CD1c-positive myeloid dendritic cell (primary cell): ENCODE data around the gene TAC1.
"Not testable (repeated sequence)": the region's sequence is repeated elsewhere in the genome, so short reads cannot be mapped to it uniquely, and the experiment has no call there.

Experiments used
- DNase-seq: peaks from one replicate; pipeline ENCODE4 v3.0.0-alpha.2; 2016; ENCODE audit errors: extremely low spot score

TAC1 gene, protein sequence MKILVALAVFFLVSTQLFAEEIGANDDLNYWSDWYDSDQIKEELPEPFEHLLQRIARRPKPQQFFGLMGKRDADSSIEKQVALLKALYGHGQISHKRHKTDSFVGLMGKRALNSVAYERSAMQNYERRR

DNA sequence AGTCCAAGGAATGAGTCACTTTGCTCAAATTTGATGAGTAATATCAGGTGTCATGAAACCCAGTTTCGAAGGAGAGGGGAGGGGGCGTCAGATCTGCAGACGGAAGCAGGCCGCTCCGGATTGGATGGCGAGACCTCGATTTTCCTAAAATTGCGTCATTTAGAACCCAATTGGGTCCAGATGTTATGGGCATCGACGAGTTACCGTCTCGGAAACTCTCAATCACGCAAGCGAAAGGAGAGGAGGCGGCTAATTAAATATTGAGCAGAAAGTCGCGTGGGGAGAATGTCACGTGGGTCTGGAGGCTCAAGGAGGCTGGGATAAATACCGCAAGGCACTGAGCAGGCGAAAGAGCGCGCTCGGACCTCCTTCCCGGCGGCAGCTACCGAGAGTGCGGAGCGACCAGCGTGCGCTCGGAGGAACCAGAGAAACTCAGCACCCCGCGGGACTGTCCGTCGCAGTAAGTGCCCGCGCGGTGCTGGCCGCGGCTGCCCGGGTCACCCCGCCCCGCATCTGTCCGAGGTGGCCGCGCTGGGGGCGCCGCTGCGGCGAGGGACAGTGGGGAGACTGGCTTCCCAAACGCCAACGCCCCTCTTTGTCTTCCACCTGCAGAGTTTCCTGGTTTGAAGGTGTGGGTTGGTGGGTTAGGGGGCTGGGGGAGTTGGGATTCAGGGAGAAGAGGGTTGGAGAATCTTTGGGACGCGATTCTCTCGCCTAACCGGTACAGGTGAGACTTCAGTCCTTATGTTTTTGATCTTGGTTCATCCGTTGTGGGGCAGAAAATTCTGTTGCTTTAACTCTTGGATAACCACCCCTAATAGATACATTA is at the start of gene TAC1:
TAC1 (plus strand) TSS at position 351 of the 829 bp plus-strand sequence. CDS start 527 bp downstream, outside the sequence.
- no peak for DNase-seq

DNA sequence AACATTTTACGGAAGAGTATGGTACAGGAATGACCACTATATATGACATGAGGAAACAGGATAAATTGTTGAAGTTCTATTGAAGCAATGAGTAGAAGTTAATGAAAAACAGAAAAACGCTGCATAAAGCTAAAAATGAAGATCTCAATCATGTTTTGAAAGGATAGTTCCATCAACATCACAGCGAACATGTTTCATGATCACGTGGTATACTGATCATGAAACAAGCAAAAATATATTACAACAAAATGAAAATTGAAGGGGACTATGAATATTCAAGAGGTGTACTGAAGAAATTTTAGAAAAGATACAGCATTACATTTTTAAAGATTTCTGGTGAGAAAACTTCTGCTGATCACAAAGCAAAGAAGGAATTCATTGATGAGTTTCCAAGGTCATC is 45.9 kb upstream of the TAC1 start:
- DNase-seq, result no peak

DNA sequence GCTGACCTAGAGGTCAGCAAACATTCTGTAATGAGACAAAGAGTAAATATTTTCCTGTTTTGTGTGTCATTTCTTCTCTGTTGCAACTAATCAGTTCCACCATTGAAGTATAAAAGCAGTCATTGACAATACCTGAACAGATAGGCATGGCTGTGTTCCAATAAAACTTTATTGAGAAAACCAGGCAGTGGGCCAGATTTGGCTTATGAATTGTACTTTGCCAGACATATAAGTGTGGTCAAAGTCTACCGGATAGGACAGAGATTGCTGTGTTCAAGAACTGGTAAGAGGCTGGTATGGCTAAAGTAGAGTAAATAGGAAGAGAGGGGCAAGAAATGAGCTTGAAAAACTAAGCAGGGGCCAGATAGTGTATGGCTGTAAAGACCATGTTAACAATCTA is 38.3 kb upstream of the TAC1 start:
- DNase-seq, result no peak

DNA sequence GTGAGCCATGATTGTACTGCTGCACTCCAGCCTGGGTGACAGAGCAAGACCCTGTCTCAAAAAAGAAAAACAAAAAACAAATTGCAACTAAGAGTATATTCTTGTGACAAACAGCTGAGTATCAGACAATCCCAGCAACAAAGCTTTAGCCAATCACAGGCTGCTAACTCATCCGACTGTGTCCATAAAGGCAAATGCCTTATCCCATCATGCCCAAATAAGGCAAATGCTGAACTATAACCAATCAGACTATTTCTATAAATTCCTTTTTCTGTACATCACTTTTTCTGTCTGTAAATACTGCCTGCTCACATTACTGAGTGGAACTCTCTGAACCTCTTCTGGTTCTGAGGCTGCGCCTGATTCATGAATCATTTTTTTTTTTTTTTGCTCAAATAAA is 37.5 kb upstream of the TAC1 start:
- DNase-seq, result no peak

DNA sequence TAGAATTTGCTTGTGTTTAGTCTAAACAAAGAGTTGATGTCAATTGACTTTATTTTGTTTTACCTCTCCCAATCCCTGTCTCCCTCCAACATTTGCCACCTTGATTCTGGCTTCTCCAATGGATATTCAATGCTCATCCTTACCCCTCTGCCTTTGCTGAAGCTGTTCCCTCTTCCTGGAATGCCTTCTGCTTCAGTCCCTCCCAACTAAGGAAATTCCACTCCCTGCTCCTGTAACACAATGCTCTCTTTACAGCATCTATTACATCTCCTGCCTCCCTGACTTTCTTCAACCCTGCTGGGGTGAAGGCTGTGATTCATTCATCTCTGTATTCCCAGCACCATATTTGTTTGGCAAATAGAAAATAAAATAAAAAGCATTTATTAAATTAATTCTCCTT is 34.5 kb upstream of the TAC1 start:
- no peak for DNase-seq

DNA sequence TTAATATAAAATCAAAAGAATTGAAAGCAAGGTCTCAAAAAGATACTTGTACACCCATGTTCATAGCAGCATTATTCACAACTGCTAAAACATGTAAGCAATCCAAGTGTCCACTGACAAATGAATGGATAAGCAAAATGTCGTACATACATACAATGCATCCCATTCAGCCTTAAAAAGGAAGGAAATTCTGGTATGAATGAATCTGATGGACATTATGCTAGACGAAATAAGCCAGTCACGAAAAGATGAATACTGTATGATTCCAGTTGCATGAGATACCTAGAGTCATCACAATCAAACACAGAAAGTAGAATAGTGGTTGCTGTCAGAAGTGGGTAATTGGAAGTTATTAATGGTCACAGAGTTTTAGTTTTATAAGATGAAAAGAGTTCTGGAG is 9.5 kb upstream of the TAC1 start:
- DNase-seq, result no peak

DNA sequence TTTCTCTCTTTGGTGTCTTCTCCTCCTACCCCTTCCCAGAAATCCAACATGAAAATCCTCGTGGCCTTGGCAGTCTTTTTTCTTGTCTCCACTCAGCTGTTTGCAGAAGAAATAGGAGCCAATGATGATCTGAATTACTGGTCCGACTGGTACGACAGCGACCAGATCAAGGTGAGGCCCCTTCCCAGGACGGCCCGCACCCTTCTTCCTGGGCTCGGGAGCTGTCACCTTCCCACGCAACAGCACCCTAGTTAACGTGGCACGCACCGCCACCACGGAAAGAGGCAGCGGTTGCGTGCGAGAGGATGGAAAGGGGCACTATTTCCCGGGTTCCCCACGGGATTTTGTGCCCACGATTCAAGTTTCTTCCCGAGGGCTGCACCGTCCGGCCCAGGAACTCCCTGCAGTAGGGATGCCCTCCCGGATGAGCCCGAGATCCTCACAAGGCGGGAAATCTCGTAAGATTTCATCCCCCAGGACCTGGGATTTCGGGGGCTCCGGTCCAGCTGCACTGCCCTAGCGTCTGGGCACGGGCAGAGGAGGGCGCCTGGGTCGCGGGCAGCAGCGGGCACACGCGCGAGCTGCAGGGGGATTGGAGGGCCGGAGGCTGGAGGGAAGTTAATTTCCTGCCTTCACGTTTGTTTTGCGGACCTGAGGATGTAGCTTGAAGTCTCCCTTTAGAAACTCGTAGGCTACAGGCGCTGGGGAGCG is 834 bp downstream of the TAC1 start:
- no peak for DNase-seq

DNA sequence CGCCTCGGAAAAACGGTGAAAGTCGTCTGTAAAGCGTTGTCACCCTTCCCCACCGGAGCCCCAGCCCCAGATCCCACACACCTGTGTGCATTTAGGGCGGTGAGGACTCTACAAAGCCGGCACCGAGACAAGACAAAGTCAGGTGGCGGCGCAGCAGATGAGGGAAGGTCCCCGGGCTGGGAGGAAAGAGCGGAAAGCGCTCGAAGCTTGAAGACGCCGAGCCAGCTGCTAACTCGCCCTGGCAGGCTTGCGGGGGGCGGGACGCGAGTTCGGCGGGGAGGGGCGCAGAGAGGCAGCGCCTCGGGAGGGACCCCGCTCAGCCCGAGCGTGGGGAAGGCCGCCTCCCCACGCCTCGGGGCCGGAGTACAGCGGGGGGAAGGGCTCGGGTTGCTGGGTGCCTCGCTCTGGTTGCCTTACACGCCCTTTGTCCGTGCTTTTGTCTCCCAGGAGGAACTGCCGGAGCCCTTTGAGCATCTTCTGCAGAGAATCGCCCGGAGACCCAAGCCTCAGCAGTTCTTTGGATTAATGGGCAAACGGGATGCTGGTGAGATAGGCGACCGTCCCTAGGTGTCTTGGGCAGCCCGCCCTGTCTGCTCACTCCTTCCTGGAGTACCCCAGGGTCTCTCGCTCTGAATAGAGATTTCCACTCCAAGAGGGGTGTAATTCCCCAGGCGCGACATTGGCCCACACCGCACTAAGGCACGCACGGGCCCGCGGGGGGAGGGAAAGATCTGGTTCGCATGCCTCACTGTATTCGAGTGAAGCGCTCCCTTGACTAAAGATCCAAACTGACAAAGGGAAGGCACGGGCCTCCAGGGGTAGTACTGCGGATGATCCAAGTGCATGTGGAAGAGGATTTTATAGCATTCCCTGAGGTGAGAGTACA is 1.6 kb downstream of the TAC1 start:
- no peak for DNase-seq

DNA sequence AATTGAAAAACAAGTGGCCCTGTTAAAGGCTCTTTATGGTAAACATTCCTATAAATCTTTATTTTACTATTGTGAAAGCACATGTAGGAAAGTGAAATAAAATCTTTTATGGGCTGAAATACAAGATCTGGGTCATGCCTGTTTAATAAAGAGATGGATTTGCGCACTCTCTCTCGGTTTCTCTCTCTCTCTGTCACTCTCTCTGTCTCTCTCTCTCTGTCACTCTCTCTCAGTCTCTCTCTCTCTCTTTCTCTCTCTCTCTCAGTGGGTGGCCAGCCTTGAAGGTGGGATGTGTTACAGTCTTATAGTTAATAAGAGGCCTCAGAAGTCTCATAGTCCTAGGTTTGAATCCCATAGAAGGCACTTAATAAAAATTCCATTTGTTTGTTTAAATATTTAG is 2.4 kb downstream of the TAC1 start:
- no peak for DNase-seq

DNA sequence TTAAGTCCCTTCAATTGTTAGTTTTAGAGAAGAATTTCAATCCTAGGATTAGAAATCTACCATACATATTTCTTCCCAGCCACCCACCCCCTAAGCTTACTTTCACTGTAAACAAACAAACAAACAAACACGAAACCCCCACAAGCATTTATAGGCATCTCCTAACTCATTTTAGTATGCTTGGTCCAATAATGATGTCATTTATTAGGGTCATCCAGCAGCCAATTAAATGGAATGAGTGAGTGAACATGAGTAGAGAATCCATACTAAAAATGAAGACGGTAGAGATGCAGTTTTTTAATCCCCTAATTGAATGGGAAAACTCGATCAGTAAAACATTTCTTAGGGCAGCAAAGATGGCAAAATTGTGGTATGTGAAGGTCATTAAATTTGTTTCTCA is 3.2 kb downstream of the TAC1 start:
- DNase-seq, result no peak

DNA sequence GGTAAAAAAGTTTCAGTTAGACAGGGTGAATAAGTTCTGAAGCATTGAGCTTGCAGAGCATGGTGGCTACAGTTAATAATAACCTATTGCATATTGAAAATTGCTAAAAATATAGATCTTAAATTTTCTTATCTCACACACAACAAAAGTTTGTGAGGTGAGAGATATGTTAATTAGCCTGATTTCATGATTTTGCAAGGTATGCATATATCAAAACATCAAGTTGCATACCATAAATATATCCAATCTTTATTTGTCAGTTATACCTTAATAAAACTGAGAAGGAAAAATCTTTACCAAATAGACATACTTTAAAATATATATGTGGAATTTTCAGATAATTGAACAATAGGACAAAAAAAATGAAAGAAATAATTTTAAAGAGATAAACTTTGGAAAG is 16.6 kb downstream of the TAC1 start:
- DNase-seq, result no peak

DNA sequence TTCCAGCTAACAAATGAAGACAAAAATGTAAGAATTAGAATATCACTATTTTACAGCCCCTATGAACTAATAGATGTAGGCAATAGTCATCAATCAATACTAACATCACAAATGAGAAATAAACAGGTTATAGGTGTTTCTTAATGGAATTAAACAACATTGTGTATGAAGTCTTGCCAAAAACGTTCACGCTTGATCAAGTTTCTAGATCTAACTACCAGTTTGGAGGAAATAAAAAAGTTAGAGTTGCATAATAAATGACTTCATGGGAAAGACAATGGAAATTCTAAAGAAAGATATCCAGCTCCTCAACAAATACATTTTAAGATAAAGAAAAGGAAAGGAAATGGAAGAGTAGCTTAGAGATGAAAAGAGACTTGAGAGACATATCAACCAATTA is 19.7 kb downstream of the TAC1 start:
- DNase-seq, result no peak

DNA sequence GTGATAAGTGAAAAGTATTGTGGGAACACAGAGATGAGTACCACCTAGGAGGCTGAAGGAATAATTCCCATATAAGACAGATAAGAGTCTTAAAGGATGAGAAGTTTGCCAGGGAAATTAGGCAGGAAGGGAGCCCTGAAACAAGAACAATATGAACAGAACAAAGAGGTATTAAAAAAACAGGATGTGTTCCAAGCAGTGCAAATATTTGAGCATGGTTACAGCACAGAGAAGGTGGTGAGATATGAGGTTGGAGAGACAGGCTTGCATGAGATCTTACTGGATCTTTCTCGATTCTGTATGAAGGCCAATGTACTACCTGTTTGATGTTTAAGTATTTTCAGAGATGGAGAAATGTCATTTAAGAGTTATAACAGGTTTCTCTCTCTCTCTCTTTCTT is 20.3 kb downstream of the TAC1 start:
- no peak for DNase-seq

DNA sequence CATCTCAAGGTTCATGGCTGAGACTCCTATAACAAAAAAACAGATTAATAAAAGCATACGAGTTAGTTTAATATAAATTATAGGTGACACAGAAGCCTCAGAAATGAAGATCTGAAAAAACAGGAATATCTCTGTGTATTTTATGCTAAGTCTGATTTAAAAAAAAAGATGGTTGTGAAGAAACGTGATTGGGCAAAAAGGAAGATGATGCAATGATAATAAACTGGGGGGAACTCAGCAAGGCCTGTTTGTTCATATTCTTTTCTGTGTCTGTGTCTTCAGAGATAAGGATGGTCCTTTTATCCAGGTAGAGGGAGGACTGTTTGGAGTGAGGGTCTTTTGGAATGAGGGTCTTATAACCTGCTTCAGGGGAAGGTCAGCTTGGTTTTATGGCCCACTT is 25.9 kb downstream of the TAC1 start:
- DNase-seq, result no peak

DNA sequence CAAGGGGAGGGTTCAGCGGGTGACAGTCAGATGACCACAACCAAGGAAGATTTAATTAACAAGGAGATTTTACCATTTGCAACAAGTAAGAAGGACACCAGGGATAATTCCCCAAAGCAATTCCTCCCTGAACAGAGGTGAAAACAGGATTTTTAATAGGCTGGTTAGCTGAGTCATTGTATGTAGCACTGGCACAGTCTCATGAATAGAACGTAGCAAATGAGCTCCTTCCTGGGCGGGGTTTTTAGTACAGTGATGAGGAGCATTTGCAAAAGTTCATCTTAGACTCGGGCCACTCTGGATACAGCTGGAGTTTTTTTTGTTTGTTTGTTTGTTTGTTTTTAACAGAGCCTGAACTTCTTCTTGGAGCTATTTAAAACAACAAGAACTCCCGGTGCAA is 39.0 kb downstream of the TAC1 start:
- no peak for DNase-seq

DNA sequence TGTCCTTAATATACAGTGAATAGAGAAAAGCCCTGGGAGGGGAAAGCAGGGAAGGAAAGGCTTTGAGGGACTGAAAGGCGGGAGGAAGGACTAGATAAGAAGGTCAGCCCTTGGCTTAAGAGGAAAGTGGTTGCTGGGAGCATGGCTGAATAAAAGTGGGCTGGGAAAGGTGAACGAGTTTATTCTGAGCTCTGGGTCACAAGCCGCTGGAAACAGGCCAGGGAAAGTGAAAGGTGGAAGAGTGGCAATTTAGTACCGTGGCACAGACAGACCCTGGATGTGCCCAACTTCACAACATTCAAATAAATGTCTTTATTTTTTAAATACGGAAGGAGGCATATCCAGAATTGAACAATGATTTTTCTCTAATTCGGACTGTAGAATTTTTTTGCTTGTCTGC is 39.7 kb downstream of the TAC1 start:
- DNase-seq, result no peak

DNA sequence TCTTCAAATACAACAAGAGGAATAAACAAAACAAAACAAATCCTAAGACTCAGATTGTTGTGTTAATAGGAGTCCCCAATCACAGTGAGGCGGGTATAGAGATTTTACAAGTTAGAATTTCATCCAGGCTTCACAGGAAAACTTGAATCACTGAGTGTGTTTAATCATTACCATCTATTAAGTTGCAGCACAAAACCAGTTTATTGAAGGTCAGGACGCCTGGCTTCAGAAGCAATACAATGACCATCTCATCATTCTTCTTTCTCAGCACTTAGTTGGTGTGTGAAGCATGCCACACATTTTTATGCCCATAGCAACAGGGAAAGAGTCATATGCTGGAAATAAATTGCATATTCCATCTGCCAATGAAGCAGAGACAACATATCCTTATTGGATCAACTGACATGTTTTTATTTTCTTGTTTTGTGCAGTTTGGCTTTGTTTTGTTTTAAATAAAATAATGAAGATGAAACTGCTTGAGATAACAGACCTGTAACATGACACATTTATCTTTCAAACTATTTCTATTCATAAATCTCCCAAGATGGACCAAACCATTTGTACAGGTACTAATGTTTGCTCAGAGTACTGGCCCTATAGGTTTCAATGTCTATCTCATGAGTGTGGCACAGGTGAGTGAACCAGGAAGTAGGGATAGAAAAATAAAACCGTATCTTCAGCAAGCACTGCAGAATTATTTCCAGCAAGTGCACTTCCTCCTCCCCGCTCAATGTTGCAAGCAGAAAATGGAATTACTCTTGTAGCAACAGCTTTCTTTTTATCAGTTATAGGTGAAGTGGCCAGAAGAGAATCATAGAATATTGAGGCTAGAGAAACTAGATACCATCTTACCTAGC is 40.4 kb downstream of the TAC1 start:
- DNase-seq, result no peak

DNA sequence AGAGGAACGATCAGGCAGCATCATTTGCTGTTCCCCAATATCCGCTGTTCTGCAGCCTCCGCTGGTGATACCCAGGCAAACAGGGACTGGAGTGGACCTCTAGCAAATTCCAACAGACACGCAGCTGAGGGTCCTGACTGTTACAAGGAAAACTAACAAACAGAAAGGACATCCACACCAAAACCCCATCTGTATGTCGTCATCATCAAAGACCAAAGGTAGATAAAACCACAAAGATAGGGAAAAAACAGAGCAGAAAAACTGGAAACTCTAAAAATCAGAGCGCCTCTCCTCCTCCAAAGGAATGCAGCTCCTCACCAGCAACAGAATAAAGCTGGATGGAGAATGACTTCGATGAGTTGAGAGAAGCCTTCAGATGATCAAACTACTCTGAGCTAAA is 54.5 kb downstream of the TAC1 start:
- DNase-seq, result not testable (repeated sequence)
